HepG2 (cell line): ENCODE results near the gene HOXA6. TPM values are rescaled to one million over a fixed set of nuclear protein-coding genes. Genes with fewer than 3 reads are reported as not detected.

Source experiments
- ATAC-seq: fragments of 200-7000 bp; cut with Tn5 transposase; 3 replicates; pipeline ENCODE4 v1.9.1; 2020; ENCODE audit warnings: mild to moderate bottlenecking, moderate library complexity
- BruUV-seq: library from RNA; stranded (reverse); fragments of 400-500 nt; replicated peaks from 2 replicates; lab custom pipeline; 2021; lab: Mats Ljungman, UMichigan
- CTCF ChIA-PET: fragments of 300-600 bp; formaldehyde crosslinking; extraction: SDS; loops from one replicate; lab custom pipeline; 2021; ENCODE audit warnings: low total read pairs, inconsistent platforms, low intra/inter-chr PET ratio; lab: Yijun Ruan, JAX
- POLR2A ChIA-PET: fragments of 350-600 bp; sonication (Branson Sonifier 250); formaldehyde crosslinking; loops from one replicate; lab custom pipeline; 2020; ENCODE audit warnings: antibody characterized with exemption, inconsistent platforms; lab: Yijun Ruan, JAX
- DNase-seq: peaks from one replicate; pipeline ENCODE4 v3.0.0-alpha.2; 2015; ENCODE audit warnings: low spot score
- FAIRE-seq: peaks from 3 replicates; lab custom pipeline; 2011; peaks lifted over from hg19 to GRCh38; lab: Jason Lieb, UNC
- H2AFZ ChIP-seq: one replicate; pipeline ENCODE4 v1.6.1; 2011; ENCODE audit warnings: low read length, inconsistent platforms
- H3K27ac ChIP-seq: fragments of 300-600 bp; 3 replicates; pipeline ENCODE4 v1.8.0; 2011; ENCODE audit warnings: mixed run types, mild to moderate bottlenecking, mixed read lengths, low read length, inconsistent platforms; ENCODE audit not compliant: insufficient read depth; ENCODE audit errors: extremely low read length
- H3K27me3 ChIP-seq, 2 experiments: fragments of 200-600 bp in 1 of 2; 2 replicates in 1 of 2; 3 replicates in 1 of 2; pipeline versions ENCODE4 v1.6.0 to v1.8.0; 2011; ENCODE audit warnings: low read length in 2 of 2, mild to moderate bottlenecking in 2 of 2, moderate library complexity in 2 of 2, inconsistent platforms in 1 of 2; ENCODE audit not compliant: insufficient read depth in 2 of 2, control insufficient read depth in 1 of 2
- H3K36me3 ChIP-seq, 2 experiments: fragments of 200-600 bp in 1 of 2; replicated peaks in 1 of 2; 2 replicates in 1 of 2; 3 replicates in 1 of 2; pipeline versions ENCODE4 v1.5.1 to v1.8.0; 2011; ENCODE audit warnings: low read length in 2 of 2, inconsistent platforms in 1 of 2; ENCODE audit not compliant: insufficient read depth in 2 of 2, control insufficient read depth in 1 of 2
- H3K4me1 ChIP-seq: 2 replicates; pipeline ENCODE4 v1.5.1; 2012; ENCODE audit warnings: low read length, inconsistent platforms; ENCODE audit not compliant: insufficient read depth
- H3K4me2 ChIP-seq: 2 replicates; pipeline ENCODE4 v1.6.0; 2011; ENCODE audit warnings: low read depth, low read length, inconsistent platforms
- H3K4me3 ChIP-seq, 3 experiments: fragments of 200-600 bp in 1 of 3; sonication (generic), shearing (Covaris generic) in 1 of 3; replicated peaks in 1 of 3; 2 replicates each; pipeline ENCODE4 v1.5.1; 2011 to 2016; ENCODE audit warnings: low read length in 3 of 3, inconsistent platforms in 2 of 3, low read depth in 2 of 3, mild to moderate bottlenecking in 2 of 3, control low read depth in 1 of 3, mixed read lengths in 1 of 3; ENCODE audit not compliant: insufficient read depth in 1 of 3
- H3K79me2 ChIP-seq: one replicate; pipeline ENCODE4 v1.6.1; 2011; ENCODE audit warnings: low read length, inconsistent platforms; ENCODE audit not compliant: insufficient read depth
- H3K9ac ChIP-seq: 2 replicates; pipeline ENCODE4 v1.6.0; 2011; ENCODE audit warnings: mild to moderate bottlenecking, low read depth, low read length, inconsistent platforms; ENCODE audit not compliant: insufficient read depth
- H3K9me3 ChIP-seq: 2 replicates; pipeline ENCODE4 v1.5.1; 2012; ENCODE audit warnings: mild to moderate bottlenecking, low read length
- H4K20me1 ChIP-seq: 2 replicates; pipeline ENCODE4 v1.6.0; 2011; ENCODE audit warnings: inconsistent platforms, mild to moderate bottlenecking, low read length, moderate library complexity; ENCODE audit not compliant: insufficient read depth
- EZH2 ChIP-seq: conservative IDR thresholded peaks from 2 replicates; pipeline ENCODE4 v1.6.1; 2012; ENCODE audit warnings: mild to moderate bottlenecking, low read depth, low read length, moderate library complexity
- ZNF44 ChIP-seq: sonication (generic); formaldehyde crosslinking; IDR thresholded peaks from 2 replicates; pipeline ENCODE4 v1.5.1; 2020; ENCODE audit warnings: mild to moderate bottlenecking, missing genetic modification reagents
- WGBS: methylation state at CpG from one replicate; pipeline ENCODE4 v1.1.6; 2017; ENCODE audit warnings: low lambda C conversion rate; 5-methylcytosine and 5-hydroxymethylcytosine counted together
- in situ Hi-C: cut with HindIII; loops from 2 replicates; pipeline ENCODE4 v1.10.0; 2017; ENCODE audit warnings: low pct_unique_long_range_greater_than_20kb; ENCODE audit not compliant: extremely low pct_ligation_motif_present
- intact Hi-C: fragments of 100-400 bp; cut with micrococcal nuclease; formaldehyde crosslinking; loops from one replicate; pipeline ENCODE4 v1.10.0; 2022; ENCODE audit not compliant: unreplicated experiment
- polyA plus RNA-seq, 8 experiments: library from polyadenylated mRNA; depleted of rRNA in 3 of 8; stranded (reverse) in 7 of 8; unstranded in 1 of 8; fragments of >200 nt; fragmentation: Illumina TruSeq in 4 of 8; extraction: Trizol in 4 of 8; gene quantifications; 2 replicates each; pipeline versions ENCODE4 v1.2.1 to v1.2.3, GENCODE V29; 2011 to 2016; ENCODE audit warnings: low read depth in 4 of 8, missing spikeins in 1 of 8, mixed read lengths in 1 of 8; ENCODE audit not compliant: insufficient read depth in 1 of 8
- total RNA-seq, 5 experiments: library from RNA; depleted of rRNA; stranded (reverse); fragments of >200 nt; fragmentation: Illumina TruSeq; extraction: Trizol; gene quantifications; 2 replicates each; pipeline ENCODE4 v1.2.3, GENCODE V29; 2016; ENCODE audit warnings: low read depth in 1 of 5
- TF ChIP-seq, protein P1 (sequence below): sonication (generic); formaldehyde crosslinking; IDR thresholded peaks from 2 replicates; pipeline ENCODE4 v1.5.0; 2020; ENCODE audit warnings: missing genetic modification reagents
- TF ChIP-seq, protein P2 (sequence below): sonication (generic); formaldehyde crosslinking; IDR thresholded peaks from 2 replicates; pipeline ENCODE4 v1.5.0; 2020; ENCODE audit warnings: mild to moderate bottlenecking, low read depth, missing genetic modification reagents, borderline replicate concordance

The HOXA6 gene
- total and polyA plus RNA-seq, 2 of the 13 experiments (the other 11 are each of a cell fraction or from before 2014, with no cell fraction given), result 1.3 to 1.5 TPM

DNA sequence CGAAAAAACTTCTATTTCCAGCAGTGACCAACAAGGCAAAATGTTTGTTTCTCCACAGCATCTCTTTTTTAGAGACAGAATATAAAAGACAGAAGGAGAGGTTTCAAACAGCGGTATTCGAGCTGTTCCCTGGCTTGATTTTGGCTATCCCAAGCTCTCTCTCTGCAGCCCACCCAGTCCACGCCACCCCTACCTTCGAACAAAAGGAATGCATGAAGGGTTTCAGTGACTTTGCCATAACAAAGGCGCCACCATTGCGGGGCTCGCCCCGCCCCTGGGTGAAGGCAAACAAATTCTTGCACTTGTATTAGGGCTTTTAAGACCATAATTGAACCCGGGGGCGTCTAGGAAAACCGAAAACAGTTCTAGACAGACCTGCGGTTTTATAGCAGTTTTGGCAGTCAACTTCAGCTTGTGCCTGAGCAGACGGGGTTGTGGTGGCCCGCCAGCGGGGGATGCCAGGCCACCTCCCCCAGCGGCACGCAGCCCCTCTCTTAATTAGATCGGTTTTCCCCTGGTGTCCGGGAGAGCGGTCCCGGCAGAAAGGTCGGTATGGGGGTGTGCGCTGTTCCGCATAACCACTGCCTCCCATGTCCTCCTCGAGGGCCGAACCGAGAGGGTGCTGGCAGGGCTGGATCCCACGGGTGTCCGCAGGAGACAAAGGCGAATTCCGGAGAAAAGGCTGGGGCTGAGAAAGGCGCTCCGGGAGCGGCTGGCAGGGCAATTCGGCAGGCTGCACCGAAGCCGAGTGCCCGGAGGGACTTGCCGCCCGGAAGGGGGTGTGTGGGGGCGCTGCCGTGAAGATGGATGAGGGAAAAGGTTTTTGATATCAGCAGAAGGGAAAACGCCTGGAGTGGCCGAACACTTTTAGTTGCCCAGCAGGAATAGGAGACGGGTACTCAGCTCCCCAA, 40.2 kb upstream of the HOXA6 start:
- FAIRE-seq (no peak), DNase-seq (no peak), ATAC-seq (no peak)
- intact Hi-C loops (no loop called here), in situ Hi-C loops (no loop called here)
- Histone ChIP-seq H3K27ac (no peak overlapping the region), H3K36me3 (no peaks in the 10 kb centered on the region), H3K9me3 (no peaks in the 10 kb centered on the region), H3K4me1 (peaks cover 37% of the 10 kb centered on the region), H3K4me3 (peak overlapping the region in 1 of 3 experiments; percentile 18; a peak in 1 of 6 replicates), H2AFZ (no peak overlapping the region), H3K4me2 (peak overlapping the region; percentile 32), H3K27me3 (peaks cover 33 to 96% of the 10 kb centered on the region in 2 experiments), H4K20me1 (peaks cover 6% of the 10 kb centered on the region; the same call in 1 of the 2 replicates), H3K9ac (no peak overlapping the region), H3K79me2 (no peaks in the 10 kb centered on the region)
- TF ChIP-seq, protein P1, sequence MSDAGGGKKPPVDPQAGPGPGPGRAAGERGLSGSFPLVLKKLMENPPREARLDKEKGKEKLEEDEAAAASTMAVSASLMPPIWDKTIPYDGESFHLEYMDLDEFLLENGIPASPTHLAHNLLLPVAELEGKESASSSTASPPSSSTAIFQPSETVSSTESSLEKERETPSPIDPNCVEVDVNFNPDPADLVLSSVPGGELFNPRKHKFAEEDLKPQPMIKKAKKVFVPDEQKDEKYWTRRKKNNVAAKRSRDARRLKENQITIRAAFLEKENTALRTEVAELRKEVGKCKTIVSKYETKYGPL (CRISPR knock-in tag), result no peak
- TF ChIP-seq ZNF44 (CRISPR knock-in tag) (no peak), EZH2 (peak; percentile 79; the same call in 1 of the 2 replicates)
- TF ChIP-seq, protein P2, sequence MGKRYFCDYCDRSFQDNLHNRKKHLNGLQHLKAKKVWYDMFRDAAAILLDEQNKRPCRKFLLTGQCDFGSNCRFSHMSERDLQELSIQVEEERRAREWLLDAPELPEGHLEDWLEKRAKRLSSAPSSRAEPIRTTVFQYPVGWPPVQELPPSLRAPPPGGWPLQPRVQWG (CRISPR knock-in tag), result no peak
- ChIA-PET CTCF (no interaction called here), POLR2A (no interaction called here)
- no TSS peak for BruUV-seq
- WGBS, result 34% methylated on average over 40 of the region's 46 CpGs
